Measurements from ENCODE around the gene SCYL2. TPM values are rescaled to one million over a fixed set of nuclear protein-coding genes. Genes with fewer than 3 reads are reported as not detected.

Gene SCYL2
- total and polyA plus RNA-seq, 9 donors, result 11.0 to 47.6 (median 37.1) TPM

- no peak for DNase-seq
- intact Hi-C loops (cut with DNase I), result no loop called here
- no peaks in the 10 kb centered on the region for H3K27me3 ChIP-seq
- no peak overlapping the region for H3K4me3 ChIP-seq
- TF ChIP-seq, protein P1, sequence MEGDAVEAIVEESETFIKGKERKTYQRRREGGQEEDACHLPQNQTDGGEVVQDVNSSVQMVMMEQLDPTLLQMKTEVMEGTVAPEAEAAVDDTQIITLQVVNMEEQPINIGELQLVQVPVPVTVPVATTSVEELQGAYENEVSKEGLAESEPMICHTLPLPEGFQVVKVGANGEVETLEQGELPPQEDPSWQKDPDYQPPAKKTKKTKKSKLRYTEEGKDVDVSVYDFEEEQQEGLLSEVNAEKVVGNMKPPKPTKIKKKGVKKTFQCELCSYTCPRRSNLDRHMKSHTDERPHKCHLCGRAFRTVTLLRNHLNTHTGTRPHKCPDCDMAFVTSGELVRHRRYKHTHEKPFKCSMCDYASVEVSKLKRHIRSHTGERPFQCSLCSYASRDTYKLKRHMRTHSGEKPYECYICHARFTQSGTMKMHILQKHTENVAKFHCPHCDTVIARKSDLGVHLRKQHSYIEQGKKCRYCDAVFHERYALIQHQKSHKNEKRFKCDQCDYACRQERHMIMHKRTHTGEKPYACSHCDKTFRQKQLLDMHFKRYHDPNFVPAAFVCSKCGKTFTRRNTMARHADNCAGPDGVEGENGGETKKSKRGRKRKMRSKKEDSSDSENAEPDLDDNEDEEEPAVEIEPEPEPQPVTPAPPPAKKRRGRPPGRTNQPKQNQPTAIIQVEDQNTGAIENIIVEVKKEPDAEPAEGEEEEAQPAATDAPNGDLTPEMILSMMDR (IDR thresholded peaks at IDR 0.05), result no peak
- TF ChIP-seq EP300 (IDR thresholded peaks at IDR 0.05), result no peak
- TF ChIP-seq POLR2A (IDR thresholded peaks at IDR 0.05), result no peak
- H3K36me3 ChIP-seq, result no peaks in the 10 kb centered on the region
- no peaks in the 10 kb centered on the region for H3K4me1 ChIP-seq (ENCODE audit: insufficient read depth)
- 75 to 80% (median 76%) methylated on average over 5 of the region's 5 CpGs for WGBS, 3 donors
- no peak overlapping the region for H3K27ac ChIP-seq
- H3K9me3 ChIP-seq, result no peaks in the 10 kb centered on the region
Observed at GRCh38 chr12:100384559-100384935, 117.6 kb downstream of the SCYL2 start.

- WGBS, 3 donors, result 78 to 79% (median 79%) methylated on average over 5 of the region's 5 CpGs
- TF ChIP-seq, protein P1 (IDR thresholded peaks at IDR 0.05), result no peak
- no peak for TF ChIP-seq POLR2A (IDR thresholded peaks at IDR 0.05)
- H3K9me3 ChIP-seq, result no peaks in the 10 kb centered on the region
- H3K27ac ChIP-seq, result no peak overlapping the region
- intact Hi-C loops (cut with DNase I), result no loop called here
- no peaks in the 10 kb centered on the region for H3K36me3 ChIP-seq
- no peaks in the 10 kb centered on the region for H3K27me3 ChIP-seq
- H3K4me1 ChIP-seq (ENCODE audit: insufficient read depth), result no peaks in the 10 kb centered on the region
- no peak for DNase-seq
- H3K4me3 ChIP-seq, result no peak overlapping the region
Observed at GRCh38 chr12:100388382-100388781, 121.4 kb downstream of the SCYL2 start.

Small RNAs within 50 kb of the gene (small RNA-seq; reads per million reads assigned to genes)
- gene RF00019, result not detected

Other genes with a start within 250 kb of the SCYL2 start
- 10 to 100 TPM; 18.2 to 25.6 (median 23.1) TPM for gene BLTP3B, start 124.3 kb upstream of the SCYL2 start, total RNA-seq
- gene BLTP3B, start 124.3 kb upstream of the SCYL2 start, polyA plus RNA-seq, result 1 to 10 TPM; 6.5 to 10.0 TPM
- gene ACTR6, start 66.4 kb upstream of the SCYL2 start, total RNA-seq, result 10 to 100 TPM; 13.4 to 28.0 (median 22.4) TPM
- gene ACTR6, start 66.4 kb upstream of the SCYL2 start, polyA plus RNA-seq, result 10 to 100 TPM; 17.2 to 18.2 TPM
- gene DEPDC4, start 98 bp upstream of the SCYL2 start, total RNA-seq, result 1 to 10 TPM in 4 of 7 donors, under 1 TPM in 2, not detected in 1; 0.24 to 2.6 (median 1.1) TPM
- under 1 TPM; 0.68 to 0.92 TPM for gene DEPDC4, start 98 bp upstream of the SCYL2 start, polyA plus RNA-seq
- under 1 TPM in 4 of 7 donors, not detected in 3; 0.08 to 0.45 (median 0.29) TPM for gene SLC17A8, start 89.9 kb downstream of the SCYL2 start, total RNA-seq
- gene SLC17A8, start 89.9 kb downstream of the SCYL2 start, polyA plus RNA-seq, result under 1 TPM in 1 of 2 donors, not detected in 1; 0.11 TPM
- gene NR1H4, start 206.7 kb downstream of the SCYL2 start, total RNA-seq, result 10 to 100 TPM in 5 of 7 donors, 1 to 10 TPM in 2; 8.8 to 26.2 (median 16.8) TPM
- gene NR1H4, start 206.7 kb downstream of the SCYL2 start, polyA plus RNA-seq, result 10 to 100 TPM in 1 of 2 donors, 1 to 10 TPM in 1; 9.1 to 15.2 TPM

All from ovary (tissue), 9 donors.